NOMO-1 treated with dmso at 0.1 percent for 144 hours (cell line): Measurements from ENCODE around the gene MAGI1.

Experiments
- DNase-seq: peaks from one replicate; lab custom pipeline; 2025; ENCODE audit not compliant: unreplicated experiment; lab: John Stamatoyannopoulos, UW

MAGI1 gene

DNA sequence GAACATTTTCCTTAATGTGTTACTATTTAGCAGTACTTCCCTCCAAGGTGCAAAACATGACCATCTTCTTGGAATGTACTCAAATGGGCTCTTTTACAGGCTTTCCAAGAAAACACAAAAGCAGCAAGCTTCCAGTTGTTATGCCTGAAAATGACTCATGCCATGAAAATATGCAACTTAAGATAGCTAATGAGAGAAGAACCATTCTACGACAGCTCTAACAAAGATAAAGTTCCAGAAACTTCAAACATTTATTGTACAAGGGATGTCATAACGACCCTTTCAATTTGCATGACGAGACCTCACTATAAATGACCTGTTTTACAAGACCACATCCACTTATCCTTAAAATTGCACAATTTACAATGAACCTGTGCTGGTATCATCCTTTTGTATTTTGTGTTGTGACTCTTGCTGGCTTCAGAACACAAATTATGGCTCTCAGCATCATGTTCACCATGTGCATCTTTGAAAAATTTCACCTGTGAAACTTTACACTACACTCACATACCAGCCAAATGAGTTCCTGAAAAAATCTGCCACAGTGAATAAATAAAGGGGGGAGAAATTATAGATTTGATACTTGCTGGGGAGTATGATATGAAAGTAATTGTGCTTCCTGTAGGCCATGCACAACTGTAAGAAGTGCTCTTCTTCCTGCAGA is 433.7 kb downstream of the MAGI1 start:
- no peak for DNase-seq

DNA sequence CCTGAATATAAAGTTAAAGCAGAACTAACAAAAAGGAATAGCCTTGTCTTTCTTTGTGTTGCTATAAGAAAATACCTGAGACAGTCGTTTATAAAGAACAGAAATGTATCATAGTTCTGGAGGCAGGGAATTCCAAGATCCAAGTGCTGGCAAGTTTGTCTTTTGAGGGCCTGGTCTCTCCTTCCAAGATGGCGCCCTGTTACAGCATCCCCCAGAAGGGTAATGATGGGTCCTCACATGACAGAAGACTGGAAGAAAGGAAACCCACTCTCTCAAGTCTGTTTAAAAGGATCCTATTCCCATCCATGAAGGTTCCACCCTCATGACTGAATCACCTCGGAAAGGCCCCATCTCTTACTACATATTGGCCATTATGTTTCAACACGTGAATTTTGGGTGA is 435.1 kb downstream of the MAGI1 start:
- DNase-seq = no peak

DNA sequence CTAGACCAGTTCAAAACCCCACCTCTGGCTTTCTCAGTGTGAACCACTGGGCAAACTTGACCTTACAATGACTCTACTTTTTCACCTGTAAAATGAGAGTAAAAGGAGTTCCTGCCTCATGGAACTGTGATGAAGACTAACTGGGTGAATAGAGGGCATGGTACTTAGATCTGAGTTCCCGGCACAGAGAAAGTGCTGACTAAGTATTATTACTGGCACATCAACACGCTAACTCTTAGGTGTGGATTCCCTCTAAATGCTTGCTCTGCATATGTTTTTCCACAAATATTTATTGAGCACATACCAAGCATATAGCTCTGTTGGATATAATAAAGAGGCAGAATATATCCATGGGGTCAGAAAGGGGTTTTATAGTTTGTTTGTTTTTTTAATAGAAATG is 437.8 kb downstream of the MAGI1 start:
- DNase-seq = no peak

DNA sequence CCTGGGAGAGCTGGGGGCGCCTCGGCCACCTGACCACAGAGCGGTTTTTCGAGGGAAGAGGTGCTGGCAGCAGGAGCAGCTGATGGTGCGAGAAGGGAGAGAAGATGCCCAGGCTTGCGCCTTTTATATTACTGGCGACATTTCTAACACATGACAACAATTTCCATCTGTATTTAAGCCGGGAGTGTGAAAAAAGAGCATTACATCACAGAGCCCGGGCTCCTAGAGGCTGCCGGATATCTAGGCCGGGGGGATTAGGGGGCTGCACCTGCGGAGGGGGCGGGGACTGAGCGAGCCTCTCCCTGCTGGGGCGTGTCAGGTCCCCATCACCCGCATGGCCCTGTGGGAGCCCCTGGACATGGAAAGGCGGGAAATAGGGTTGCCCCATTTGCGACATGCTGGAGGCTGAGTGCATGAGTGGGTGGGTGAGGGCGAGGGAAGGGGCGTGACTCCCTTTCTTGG is 440.7 kb downstream of the MAGI1 start:
- no peak for DNase-seq

DNA sequence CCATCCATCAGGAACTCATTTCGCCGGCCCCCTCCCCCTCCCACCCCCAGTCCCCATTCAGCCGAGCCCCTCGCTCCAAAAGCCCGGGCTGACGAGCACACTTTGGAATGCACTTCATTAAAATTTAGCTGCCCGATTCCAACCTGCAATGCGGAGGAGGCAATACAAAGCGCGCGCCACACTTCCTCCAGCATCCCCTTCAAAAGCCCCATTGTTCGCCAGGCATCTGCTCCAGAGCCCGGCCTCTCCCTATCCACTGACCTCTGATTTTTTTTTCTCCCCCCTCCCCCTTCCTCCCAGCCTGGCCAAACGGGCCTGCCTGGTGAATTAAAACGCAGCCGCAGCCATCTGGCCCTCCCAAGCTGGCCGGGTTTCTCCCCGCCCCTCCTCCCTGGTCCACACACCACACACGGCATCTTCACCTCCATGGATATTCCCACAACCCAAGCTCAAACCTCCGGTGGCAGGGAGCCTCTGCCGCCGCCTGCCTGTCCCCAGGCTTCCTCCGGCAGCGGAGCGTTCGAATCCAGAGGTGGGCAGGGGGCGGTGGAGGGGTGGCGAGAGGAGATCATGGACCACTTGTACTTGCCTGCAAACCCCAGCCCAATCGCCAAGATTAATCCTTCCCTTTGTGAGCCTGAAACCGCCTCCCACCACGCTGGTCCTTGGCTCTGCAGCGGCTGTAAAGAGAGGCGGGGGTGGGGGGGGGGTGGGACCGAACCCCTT is 441.3 kb downstream of the MAGI1 start:
- no peak for DNase-seq

DNA sequence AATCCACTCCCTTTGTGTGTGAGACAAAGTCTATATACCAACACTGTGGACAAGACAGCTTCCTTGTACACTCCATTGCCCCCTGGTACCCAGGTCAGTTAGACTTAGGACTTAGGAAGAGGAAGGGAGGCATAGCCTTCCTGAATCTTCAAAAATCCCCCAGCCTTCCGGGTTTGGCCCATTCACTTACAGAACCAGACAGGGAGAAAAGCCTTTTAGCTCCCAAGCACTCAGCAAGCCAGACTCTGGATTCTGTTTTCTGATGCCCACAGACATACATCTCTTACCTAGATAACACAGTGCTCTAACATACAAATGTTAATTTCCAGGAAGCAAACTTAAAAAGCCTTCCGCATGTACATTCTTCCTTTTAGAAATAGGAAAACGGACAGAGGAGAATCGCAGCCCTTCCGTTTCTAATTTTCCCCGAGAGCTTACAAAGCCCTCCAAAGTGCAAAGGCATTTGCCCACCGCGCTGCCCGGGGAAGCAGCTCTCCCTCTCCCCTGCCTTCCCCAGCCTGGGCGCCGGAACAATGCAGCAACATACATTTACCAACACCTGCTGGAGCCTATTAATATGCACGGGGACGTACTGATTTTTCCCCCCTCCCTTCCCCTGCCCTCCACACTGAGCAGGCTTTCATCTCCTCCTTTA is 442.0 kb downstream of the MAGI1 start:
- DNase-seq = no peak

DNA sequence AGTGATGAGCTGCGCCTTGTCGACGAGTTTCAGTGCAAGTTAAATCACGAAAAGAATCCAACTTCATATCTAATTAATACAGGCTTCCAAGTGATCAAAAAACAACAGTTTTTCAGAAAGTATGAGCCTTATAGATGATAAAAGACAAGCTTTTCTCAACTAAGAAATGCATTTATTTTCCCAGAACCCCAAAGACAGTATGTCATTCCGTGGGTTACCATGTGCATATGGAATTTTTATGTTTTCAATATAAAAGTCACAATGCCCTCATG is 442.8 kb downstream of the MAGI1 start:
- DNase-seq = no peak

DNA sequence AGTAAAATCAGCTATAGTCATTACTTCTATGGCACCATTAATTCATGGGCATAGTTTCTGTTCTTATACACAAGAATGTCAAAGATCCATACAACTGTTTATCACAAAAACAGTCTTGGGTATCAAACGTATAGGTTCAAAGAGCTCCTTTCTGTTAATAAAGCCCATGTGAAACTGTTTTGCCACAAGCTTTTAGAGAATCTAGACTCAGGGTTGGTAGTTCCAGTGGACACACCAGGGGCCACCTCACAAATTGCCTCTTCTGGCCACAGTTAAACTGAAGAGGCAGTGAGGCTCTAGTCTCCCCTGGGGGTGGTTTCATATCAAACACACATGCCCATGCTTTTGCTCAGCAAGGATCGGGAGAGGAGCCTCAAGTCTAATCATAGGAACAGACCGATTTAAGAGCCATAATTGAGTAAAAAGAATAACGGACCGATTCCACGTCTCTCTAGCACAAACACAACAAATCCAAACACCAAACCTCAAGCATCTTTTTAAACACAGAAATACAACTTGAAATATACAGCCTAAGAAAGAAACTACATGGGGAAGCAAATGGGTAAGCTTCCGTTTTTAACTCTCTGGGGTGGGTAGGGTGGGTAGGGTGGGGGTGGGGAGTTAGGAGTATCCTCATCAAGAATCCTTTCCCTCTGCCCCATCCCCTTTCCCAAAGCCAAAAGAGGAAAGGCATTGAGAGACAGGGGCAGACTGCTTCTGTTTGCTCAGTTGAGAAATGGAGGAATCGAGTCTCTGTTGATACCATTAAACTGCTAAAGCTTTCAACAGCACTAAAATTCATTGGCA is 443.3 kb downstream of the MAGI1 start:
- no peak for DNase-seq

DNA sequence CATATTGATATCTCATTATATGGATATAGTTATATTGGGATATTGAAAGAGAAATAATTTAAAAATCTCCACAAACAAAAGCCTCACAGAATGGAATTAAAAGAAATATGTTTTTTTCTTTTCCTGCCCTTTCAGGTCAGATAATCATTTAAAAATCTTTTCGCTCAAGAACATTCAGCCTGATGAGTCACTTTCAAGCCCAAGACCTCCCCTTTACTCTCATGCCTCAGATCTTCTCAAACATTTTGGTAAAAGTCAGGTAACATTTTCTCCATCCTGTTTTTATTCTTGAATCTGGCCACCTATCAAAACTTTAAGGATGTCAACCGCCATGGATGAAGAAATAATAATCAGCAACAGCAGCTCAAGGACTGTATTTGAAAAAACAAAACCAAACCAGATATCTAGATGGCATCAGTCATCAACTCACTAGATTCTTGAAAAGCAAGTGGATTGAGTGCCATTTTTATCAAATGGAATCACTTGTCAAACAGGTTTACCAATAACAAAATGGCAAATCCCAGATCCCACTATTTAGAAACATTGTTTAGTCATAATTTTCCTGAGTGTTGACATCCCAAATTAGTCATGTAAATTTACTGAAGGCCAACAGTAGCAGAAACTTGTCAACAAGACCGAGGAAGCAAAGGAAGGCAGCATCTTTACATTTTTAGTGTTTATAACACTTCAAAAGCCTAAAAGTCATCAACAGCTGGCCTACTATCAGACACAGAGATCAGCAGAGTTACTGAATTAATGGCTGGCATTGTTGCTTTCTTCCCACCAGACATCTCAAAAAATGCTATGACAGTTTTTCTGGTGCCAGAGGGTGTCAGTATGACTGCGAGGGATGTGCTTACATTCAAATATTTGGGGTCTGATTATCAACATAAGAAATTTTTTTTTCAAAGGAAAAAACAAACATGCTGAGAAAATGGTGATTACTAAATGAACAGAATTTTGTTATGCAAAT is 444.7 kb downstream of the MAGI1 start:
- no peak for DNase-seq

DNA sequence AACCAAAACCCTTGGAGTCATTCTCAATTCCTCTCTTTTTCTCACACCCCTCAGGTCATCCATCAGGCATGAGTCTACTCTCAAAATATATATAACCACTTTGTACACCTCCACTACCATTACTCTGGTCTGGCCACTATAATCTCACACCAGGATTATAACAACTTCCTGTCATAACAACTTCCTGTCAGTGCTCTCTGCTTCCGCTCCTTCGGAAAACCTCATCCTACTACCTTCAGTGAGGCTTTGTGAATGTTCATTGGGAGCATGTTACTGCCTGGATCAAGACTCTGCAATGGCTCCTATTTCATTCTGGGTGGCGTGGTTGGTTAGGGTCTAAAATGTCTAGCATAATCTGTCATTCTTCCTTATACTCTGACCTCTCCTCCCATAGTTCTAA is 447.4 kb downstream of the MAGI1 start:
- DNase-seq = no peak

DNA sequence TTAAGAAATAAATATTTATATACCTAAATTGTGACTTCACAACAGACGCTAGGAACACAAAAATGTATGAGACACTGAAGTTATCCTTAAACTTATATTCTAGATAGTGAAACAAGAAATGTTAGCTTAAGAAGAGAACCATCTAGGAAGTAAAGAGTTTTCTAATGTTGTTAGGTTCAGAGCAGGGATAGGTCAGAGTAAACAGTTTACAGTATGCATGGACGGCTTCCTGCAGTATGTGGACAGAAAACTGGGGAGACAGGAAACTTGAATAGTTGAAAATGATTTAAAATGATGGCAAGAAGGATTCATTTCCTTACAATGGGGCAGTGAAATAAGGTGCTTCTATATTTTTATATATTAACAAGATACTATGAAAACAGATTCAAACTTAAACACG is 449.8 kb downstream of the MAGI1 start:
- no peak for DNase-seq

DNA sequence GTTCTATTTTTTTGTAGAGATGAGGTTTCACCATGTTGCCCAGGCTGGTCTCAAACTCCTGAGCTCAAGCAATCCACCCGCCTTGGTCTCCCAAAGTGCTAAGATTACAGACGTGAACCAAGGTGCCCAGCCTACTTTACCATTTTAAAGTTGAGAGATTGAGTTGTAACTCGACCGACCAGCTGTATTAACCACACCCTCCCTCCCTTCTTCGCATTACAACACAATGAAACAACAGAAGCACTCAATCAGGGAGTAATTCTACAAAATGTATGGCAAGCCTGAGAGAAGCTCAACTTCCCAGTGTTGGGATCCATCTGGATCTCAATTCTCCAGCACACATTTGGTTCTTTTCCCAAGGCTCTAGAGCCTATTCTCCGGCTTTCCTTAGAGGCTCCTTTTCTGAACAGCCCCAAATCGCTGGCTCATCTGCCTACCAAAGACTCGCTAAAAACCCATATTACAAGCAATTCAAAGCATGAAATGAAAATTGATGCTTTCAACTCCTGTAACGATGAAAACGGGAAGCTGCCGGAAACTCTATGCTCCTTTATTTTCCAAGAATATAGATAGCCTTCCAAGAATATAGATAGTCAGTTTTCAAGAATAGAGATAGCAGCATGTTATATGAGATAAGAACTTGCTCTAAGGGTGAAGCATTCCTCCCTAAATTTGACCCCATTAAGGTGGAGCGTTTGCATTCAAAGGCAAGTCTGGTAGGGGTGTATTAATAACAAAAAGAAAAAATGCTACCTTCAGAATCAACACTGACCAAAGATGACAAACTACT is 450.9 kb downstream of the MAGI1 start:
- no peak for DNase-seq

DNA sequence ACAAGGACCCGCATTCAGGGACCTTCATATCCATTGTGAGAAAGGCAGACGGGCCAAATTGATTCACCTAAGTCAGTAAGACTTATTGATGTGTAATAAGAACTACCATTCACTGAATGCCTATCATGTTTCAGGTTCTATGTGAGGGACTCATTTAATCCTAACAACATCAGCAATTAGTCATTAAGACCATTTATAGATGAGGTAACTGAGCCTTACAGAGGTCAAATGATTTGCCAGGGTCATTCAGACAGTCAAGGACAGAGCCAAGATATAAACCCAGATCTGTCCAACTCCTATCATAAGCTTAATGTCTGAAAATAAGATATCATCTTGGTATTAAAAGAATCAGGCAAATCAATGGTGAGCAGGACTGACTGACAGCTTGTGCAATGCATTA is 453.8 kb downstream of the MAGI1 start:
- DNase-seq = no peak

DNA sequence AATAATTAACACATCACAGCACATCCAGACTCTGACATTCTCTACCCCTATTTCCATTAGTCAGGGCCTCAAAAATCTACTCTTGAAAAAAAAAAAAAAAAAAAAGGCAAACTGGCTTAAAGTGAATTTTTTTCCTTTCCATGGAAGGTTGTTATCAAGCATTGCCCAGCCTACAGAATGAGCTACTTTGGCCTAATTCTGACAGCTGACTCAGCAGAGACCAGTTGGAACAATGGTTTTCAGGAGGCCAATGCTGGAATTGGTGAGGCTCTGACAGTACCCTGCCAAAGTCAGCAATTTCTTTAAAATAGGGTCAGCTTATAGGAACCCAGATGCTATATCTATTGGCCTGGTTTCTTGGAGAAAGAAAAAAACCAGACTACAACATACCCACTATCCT is 454.7 kb downstream of the MAGI1 start:
- DNase-seq = no peak

DNA sequence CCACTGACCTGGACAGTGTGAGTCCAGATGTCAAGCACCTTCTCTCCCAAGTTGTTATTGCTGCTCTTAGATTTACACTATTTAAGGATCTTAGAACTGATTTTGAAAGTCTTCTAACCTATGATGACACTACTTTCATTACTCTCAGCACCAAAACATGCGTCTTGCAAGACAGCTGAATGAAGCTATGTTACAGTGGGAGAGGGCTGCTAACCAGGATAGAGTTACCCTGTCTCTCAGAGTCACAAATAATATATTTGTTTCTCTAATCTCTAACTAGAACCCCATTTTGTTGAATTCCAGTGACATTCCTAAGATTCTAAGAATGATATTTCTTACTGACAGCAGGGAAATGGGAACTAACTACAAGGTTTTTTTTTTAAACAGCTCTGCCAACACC is 455.5 kb downstream of the MAGI1 start:
- no peak for DNase-seq

DNA sequence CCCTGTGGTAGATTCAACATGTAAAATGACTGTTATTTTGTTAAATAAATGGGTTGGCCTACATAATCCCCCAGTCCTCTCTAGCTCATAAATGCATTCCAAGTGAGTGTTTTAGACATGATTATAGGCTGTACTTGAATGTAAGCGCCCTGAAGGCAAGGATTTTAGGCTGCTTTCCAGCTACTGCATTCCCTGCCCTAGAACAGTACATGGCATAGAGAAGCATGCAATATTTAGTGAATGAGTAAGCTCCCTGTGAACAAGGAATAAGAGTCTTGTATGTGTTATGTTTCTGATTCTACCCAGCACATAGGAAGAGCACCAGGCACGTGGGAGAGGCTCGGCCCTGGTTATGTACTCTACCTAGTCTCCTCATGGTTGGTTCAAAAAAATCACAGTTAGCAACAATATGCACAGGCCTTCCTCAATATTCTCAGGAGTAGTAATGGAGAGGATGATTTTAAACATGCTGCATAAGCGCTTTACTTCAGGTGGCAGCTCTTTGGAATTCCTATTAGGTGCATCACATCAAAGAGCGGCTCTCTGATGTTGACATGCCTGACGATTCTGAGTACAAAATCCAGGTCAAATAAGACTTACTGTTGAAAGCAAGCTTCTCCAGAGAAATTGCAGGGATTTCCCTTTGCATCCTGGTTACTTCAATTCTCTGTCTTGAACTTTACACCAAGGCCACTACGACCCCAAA is 456.6 kb downstream of the MAGI1 start:
- DNase-seq = no peak

DNA sequence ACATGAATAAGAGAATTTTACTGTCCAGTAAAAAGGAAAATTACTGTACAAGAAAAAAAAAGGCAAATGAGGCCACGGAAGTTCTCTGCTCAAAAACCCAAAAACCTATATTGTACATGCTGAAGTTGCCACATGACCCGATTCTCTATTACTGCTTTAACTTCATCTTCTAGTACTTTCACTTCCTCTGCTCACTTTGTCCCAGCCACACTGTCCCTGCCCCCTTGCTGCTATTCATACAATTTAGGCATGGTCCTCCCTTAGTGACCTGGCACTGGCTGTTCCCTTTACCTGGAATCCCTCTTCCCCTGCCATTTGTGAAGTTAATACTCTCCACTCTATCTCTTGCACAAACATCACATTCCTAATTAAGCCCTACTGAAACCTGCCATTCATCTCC is 457.4 kb downstream of the MAGI1 start:
- no peak for DNase-seq

DNA sequence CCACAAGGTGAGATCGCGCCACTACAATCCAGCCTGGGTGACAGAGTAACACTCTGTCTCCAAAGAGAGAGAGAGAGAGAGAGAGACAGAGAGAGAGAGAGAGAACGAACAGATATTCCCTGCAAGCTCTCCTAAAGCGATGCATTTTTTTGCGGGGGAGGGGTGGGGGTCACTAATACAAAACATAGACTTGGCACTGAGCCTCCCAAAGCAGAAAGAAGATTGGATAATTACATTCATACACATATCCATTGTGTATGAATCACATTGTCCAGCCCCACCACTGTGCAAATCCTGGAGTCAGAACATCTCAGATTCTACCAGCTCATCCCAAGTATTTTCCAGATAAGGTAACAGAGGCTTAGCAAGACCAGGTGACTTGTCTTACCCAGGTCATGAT is 459.9 kb downstream of the MAGI1 start:
- DNase-seq = no peak

DNA sequence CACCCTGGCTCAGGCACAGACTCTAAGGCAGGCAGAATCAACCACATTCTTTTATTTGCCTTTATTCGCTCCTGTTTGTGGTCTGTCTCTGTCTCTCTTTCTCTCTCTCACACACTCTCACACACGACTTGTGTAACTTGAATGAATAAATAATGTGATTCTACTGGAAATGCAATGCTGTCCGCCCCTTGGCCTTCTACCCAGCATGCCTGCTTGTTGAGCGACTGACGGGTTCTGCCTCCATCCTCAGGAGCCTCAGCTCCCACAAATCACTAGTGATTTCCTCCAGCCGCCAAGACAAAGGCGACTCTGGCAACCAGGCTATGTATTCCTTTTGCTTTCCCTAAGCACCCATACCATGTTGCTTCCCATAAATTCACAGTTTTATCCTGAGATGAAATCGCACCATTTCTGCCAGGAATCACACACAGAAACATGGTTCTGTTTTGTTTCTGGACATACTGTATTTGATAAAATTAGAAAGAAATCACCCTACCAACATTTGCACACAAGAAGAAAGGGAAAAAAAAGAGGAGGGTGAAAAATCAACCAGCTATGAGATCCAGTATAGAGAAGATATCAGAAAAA is 460.8 kb downstream of the MAGI1 start:
- DNase-seq = no peak
